B cell (primary cell): ENCODE results near the gene SCN1A. TPM values are rescaled to one million over a fixed set of nuclear protein-coding genes. Genes with fewer than 3 reads are reported as not detected.

Experiments
- ATAC-seq: fragments of 200-7000 bp; cut with Tn5 transposase; one replicate; pipeline ENCODE4 v1.10.0; 2021; ENCODE audit warnings: low read depth, mild to moderate bottlenecking, moderate number of reproducible peaks, moderate library complexity
- CTCF ChIA-PET: fragments of 350-600 bp; sonication (Branson Sonifier 250); formaldehyde crosslinking; loops from one replicate; lab custom pipeline; 2021; ENCODE audit warnings: antibody characterized with exemption, inconsistent platforms; lab: Charles Lee
- POLR2A ChIA-PET: fragments of 350-600 bp; sonication (Branson Sonifier 250); formaldehyde crosslinking; loops from one replicate; lab custom pipeline; 2021; ENCODE audit warnings: antibody characterized with exemption; lab: Charles Lee
- DNase-seq: peaks from one replicate; pipeline ENCODE4 v3.0.0; 2013
- H2AFZ ChIP-seq: 2 replicates; pipeline ENCODE4 v1.6.1; 2012; ENCODE audit warnings: mild to moderate bottlenecking, low read depth, low read length; ENCODE audit not compliant: insufficient read depth, poor library complexity, severe bottlenecking
- H3K27ac ChIP-seq, 2 donors: 1 replicate in 1 of 2; 2 replicates in 1 of 2; pipeline ENCODE4 v1.5.1; 2012 to 2013; ENCODE audit warnings: low read length in 2 of 2, mild to moderate bottlenecking in 2 of 2, moderate library complexity in 1 of 2
- H3K27me3 ChIP-seq, 4 experiments: fragments of 200-600 bp in 1 of 4; sonication (generic) in 1 of 4; replicated peaks in 1 of 4; 1 replicate in 2 of 4; 2 replicates in 2 of 4; pipeline versions ENCODE4 v1.6.1 to v1.7.0; 2013 to 2016; ENCODE audit warnings: low read length in 3 of 4, mild to moderate bottlenecking in 2 of 4, mixed read lengths in 1 of 4, moderate library complexity in 1 of 4; ENCODE audit not compliant: insufficient read depth in 4 of 4, control insufficient read depth in 3 of 4; ENCODE audit errors: control extremely low read depth in 1 of 4
- H3K36me3 ChIP-seq, 2 experiments: replicated peaks in 1 of 2; 1 replicate in 1 of 2; 2 replicates in 1 of 2; pipeline versions ENCODE4 v1.6.1 to v1.7.1; 2013; ENCODE audit warnings: low read length in 1 of 2; ENCODE audit not compliant: insufficient read depth in 2 of 2, control insufficient read depth in 1 of 2; ENCODE audit errors: control extremely low read depth in 1 of 2, extremely low read depth in 1 of 2
- H3K4me1 ChIP-seq, 2 donors: fragments of 200-600 bp in 1 of 2; sonication (generic) in 1 of 2; 1 replicate in 1 of 2; 2 replicates in 1 of 2; pipeline versions ENCODE4 v1.5.1 to v1.6.1; 2013 to 2017; ENCODE audit warnings: low read length in 2 of 2; ENCODE audit not compliant: control insufficient read depth in 2 of 2, insufficient read depth in 2 of 2
- H3K4me2 ChIP-seq: replicated peaks from 2 replicates; pipeline ENCODE3; 2012; ENCODE audit warnings: mild to moderate bottlenecking, low read depth, low read length; ENCODE audit not compliant: poor library complexity, severe bottlenecking
- H3K4me3 ChIP-seq, 5 experiments: fragments of 200-600 bp in 1 of 5; sonication (generic) in 1 of 5; 1 replicate in 3 of 5; 2 replicates in 2 of 5; pipeline versions ENCODE4 v1.5.1 to v1.7.0; 2011 to 2016; ENCODE audit warnings: low read length in 4 of 5, mild to moderate bottlenecking in 4 of 5, low read depth in 2 of 5, control low read depth in 1 of 5, moderate library complexity in 1 of 5; ENCODE audit not compliant: insufficient read depth in 1 of 5; ENCODE audit errors: control extremely low read depth in 1 of 5, extremely low read depth in 1 of 5
- H3K79me2 ChIP-seq: fragments of 200-600 bp; sonication (generic); one replicate; pipeline ENCODE4 v1.6.0; 2016; ENCODE audit warnings: low read length; ENCODE audit not compliant: control insufficient read depth, insufficient read depth
- H3K9ac ChIP-seq: fragments of 200-600 bp; sonication (generic); 2 replicates; pipeline ENCODE4 v1.6.1; 2017; ENCODE audit warnings: mild to moderate bottlenecking, low read length, moderate library complexity
- H3K9me3 ChIP-seq, 3 donors: one replicate each; pipeline versions ENCODE4 v1.6.1 to v1.7.1; 2013; ENCODE audit warnings: low read length in 2 of 3; ENCODE audit not compliant: control insufficient read depth in 2 of 3, insufficient read depth in 1 of 3; ENCODE audit errors: control extremely low read depth in 1 of 3
- H4K20me1 ChIP-seq: 2 replicates; pipeline ENCODE4 v1.6.0; 2012; ENCODE audit warnings: mild to moderate bottlenecking, low read length; ENCODE audit not compliant: insufficient read depth, control insufficient read depth, poor library complexity, severe bottlenecking
- H3K27ac Mint-ChIP-seq: one replicate; pipeline ENCODE4 v1.8.0; 2021; ENCODE audit warnings: mixed read lengths
- H3K27me3 Mint-ChIP-seq: one replicate; pipeline ENCODE4 v1.8.0; 2021; ENCODE audit warnings: mixed read lengths
- H3K4me1 Mint-ChIP-seq: one replicate; pipeline ENCODE4 v1.8.0; 2021; ENCODE audit warnings: mixed read lengths
- H3K4me3 Mint-ChIP-seq: one replicate; pipeline ENCODE4 v1.8.0; 2021; ENCODE audit warnings: mixed read lengths
- H3K9me3 Mint-ChIP-seq: one replicate; pipeline ENCODE4 v1.8.0; 2022; ENCODE audit warnings: mixed read lengths; ENCODE audit not compliant: insufficient read depth
- CTCF ChIP-seq: fragments of 200-600 bp; IDR thresholded peaks from one replicate; pipeline ENCODE4 v1.8.0; 2022; ENCODE audit warnings: antibody characterized with exemption, mild to moderate bottlenecking
- EZH2 ChIP-seq: IDR thresholded peaks from 2 replicates; pipeline ENCODE4 v1.6.1; 2012; ENCODE audit warnings: borderline replicate concordance, low read depth, mild to moderate bottlenecking, moderate library complexity, low read length; ENCODE audit not compliant: insufficient read depth, poor library complexity, severe bottlenecking
- whole genome bisulfite sequencing: methylation state at CpG from one replicate; pipeline ENCODE4 v1.1.5; 2013; ENCODE audit warnings: missing lambda C conversion rate; ENCODE audit not compliant: insufficient coverage; 5-methylcytosine and 5-hydroxymethylcytosine counted together
- intact Hi-C: fragments of 100-400 bp; cut with micrococcal nuclease; formaldehyde crosslinking; loops from one replicate; pipeline ENCODE4 v1.10.0; 2022
- polyA plus RNA-seq: library from polyadenylated mRNA; depleted of rRNA; stranded (reverse); fragments of >200 nt; gene quantifications from 2 replicates; pipeline ENCODE4 v1.2.3, GENCODE V29; 2012
- total RNA-seq, 2 donors: library from RNA; stranded (reverse); fragments of 120-200 nt in 1 of 2; gene quantifications; 1 replicate in 1 of 2; 2 replicates in 1 of 2; pipeline versions ENCODE4 v1.2.3 to v1.2.4, GENCODE V29; 2013 to 2022

Gene SCN1A
- total and polyA plus RNA-seq, 2 donors (not counting 1 experiment from before 2014, with no cell fraction given) = not detected

GRCh38 chr2:166031054-166031453, 96.8 kb downstream of the SCN1A start:
- no peak overlapping the region for H3K27ac ChIP-seq
- TF ChIP-seq CTCF = no peak
- ATAC-seq (no peak), DNase-seq (no peak)
- no peak overlapping the region for H3K4me2 ChIP-seq
- Mint-ChIP-seq H3K4me1 (no peaks in the 10 kb centered on the region), H3K9me3 (no peaks in the 10 kb centered on the region), H3K27ac (no peak overlapping the region), H3K4me3 (no peak overlapping the region), H3K27me3 (peaks cover 8% of the 10 kb centered on the region)
- no CpG with 5 or more reads among the region's 2 CpGs for WGBS
- H2AFZ ChIP-seq = no peak overlapping the region
- CTCF ChIA-PET = no interaction called here
- H3K4me3 ChIP-seq = no peak overlapping the region
- no peaks in the 10 kb centered on the region for H3K4me1 ChIP-seq
- intact Hi-C loops = no loop called here
- POLR2A ChIA-PET = no interaction called here
- no peaks in the 10 kb centered on the region for H3K9me3 ChIP-seq
- no peak overlapping the region for H3K9ac ChIP-seq
- no peaks in the 10 kb centered on the region for H3K27me3 ChIP-seq
- H4K20me1 ChIP-seq = no peaks in the 10 kb centered on the region
- H3K36me3 ChIP-seq = no peaks in the 10 kb centered on the region
- no peaks in the 10 kb centered on the region for H3K79me2 ChIP-seq

DNA sequence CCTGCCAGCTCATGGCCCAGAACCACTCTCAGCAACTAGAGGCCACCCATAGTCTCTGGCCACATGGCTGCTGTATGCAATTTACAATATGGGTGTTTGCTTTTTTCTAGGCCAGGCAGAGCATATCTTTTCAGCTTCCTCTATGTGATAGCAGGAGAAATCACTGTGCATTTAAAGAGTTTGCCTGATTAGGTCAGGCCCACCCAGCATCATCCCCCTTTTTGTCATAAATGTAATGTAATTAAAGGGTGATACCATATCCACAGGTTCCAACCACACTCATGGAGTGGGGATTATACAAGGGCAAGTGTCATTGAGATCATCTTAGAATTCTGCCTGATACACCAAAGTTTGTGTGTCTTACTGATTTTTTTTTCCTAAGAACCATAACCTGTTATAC, 102.5 kb downstream of the SCN1A start:
- ChIA-PET POLR2A (no interaction called here), CTCF (no interaction called here)
- H2AFZ ChIP-seq = no peak overlapping the region
- Mint-ChIP-seq H3K9me3 (no peaks in the 10 kb centered on the region), H3K4me3 (no peak overlapping the region), H3K27ac (no peak overlapping the region), H3K4me1 (no peaks in the 10 kb centered on the region), H3K27me3 (peaks cover 8% of the 10 kb centered on the region)
- H3K9me3 ChIP-seq = no peaks in the 10 kb centered on the region
- no peaks in the 10 kb centered on the region for H3K79me2 ChIP-seq
- H3K36me3 ChIP-seq = no peaks in the 10 kb centered on the region
- H3K4me2 ChIP-seq = no peak overlapping the region
- H3K4me1 ChIP-seq = no peaks in the 10 kb centered on the region
- H3K9ac ChIP-seq = no peak overlapping the region
- no peak for TF ChIP-seq EZH2
- no peak for TF ChIP-seq CTCF
- ATAC-seq (no peak), DNase-seq (no peak)
- no peak overlapping the region for H3K27ac ChIP-seq
- intact Hi-C loops = no loop called here
- no peak overlapping the region for H3K4me3 ChIP-seq
- no peaks in the 10 kb centered on the region for H4K20me1 ChIP-seq
- no peaks in the 10 kb centered on the region for H3K27me3 ChIP-seq
